Activated CD8-positive, alpha-beta memory T cell treated with anti-CD3 and anti-CD28 coated beads for 36 hours (primary cell): ENCODE measurements around the gene SKP1. TPM values are rescaled to one million over a fixed set of nuclear protein-coding genes. Genes with fewer than 3 reads are reported as not detected.

Experiments
- total RNA-seq, 2 experiments: library from RNA; stranded (reverse); gene quantifications; one replicate each; pipeline ENCODE4 v1.2.3, GENCODE V29; 2021

The SKP1 gene
- total RNA-seq, 2 experiments from 2014 or later, result 245 to 268 TPM

Other genes with a start within 250 kb of the SKP1 start
- gene C5orf15, start 208.3 kb downstream of the SKP1 start, total RNA-seq, result 10 to 100 TPM; 24.7 to 30.8 TPM
- gene VDAC1, start 172.0 kb downstream of the SKP1 start, total RNA-seq, result 100 to 1,000 TPM; 488 to 491 TPM
- gene TCF7, start 62.3 kb downstream of the SKP1 start, total RNA-seq, result 10 to 100 TPM; 24.4 to 25.6 TPM
- gene PPP2CA, start 49.1 kb upstream of the SKP1 start, total RNA-seq, result 100 to 1,000 TPM; 185 to 193 TPM
- 1 to 10 TPM; 3.6 to 4.3 TPM for gene CDKL3, start 190.2 kb upstream of the SKP1 start, total RNA-seq
- gene UBE2B, start 194.6 kb upstream of the SKP1 start, total RNA-seq, result 100 to 1,000 TPM in 1 of 2 experiments, 10 to 100 TPM in 1; 98.2 to 102 TPM
- gene CDKN2AIPNL, start 234.9 kb upstream of the SKP1 start, total RNA-seq, result 10 to 100 TPM; 42.3 to 44.7 TPM